ENCODE results near the gene OSBPL6. TPM values are rescaled to one million over a fixed set of nuclear protein-coding genes. Genes with fewer than 3 reads are reported as not detected.

The OSBPL6 gene
- total and polyA plus RNA-seq, 10 of the 15 experiments (the other 5 are each of a cell fraction or from before 2014, with no cell fraction given) = 0.01 to 0.08 (median 0.03) TPM; not detected in 5

DNA sequence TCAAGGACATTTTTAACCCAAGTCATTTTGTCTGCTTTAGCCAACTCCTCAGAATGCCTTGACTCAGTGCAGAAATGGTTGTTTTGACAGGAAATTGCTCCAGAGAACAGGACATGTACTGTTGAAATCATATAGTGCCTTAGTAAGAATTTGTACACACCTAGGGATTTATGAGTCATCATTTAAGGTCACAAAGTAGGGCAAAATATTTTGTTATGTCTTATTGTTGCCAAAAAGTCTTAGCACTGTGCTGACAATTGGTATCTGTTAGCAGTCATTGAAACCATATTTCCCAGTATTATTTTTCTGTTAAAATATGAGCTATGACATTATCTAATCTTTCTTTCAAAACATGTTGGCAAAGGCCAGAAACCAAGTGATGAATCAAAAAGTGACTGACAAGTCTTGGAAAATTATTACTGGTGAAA, 104.5 kb downstream of the OSBPL6 start (continued):
- TF ChIP-seq, protein P1, sequence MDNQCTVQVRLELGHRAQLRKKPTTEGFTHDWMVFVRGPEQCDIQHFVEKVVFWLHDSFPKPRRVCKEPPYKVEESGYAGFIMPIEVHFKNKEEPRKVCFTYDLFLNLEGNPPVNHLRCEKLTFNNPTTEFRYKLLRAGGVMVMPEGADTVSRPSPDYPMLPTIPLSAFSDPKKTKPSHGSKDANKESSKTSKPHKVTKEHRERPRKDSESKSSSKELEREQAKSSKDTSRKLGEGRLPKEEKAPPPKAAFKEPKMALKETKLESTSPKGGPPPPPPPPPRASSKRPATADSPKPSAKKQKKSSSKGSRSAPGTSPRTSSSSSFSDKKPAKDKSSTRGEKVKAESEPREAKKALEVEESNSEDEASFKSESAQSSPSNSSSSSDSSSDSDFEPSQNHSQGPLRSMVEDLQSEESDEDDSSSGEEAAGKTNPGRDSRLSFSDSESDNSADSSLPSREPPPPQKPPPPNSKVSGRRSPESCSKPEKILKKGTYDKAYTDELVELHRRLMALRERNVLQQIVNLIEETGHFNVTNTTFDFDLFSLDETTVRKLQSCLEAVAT (IDR thresholded peaks at IDR 0.05) = no peak
- TF ChIP-seq HDGF (IDR thresholded peaks at IDR 0.05) = no peak

DNA sequence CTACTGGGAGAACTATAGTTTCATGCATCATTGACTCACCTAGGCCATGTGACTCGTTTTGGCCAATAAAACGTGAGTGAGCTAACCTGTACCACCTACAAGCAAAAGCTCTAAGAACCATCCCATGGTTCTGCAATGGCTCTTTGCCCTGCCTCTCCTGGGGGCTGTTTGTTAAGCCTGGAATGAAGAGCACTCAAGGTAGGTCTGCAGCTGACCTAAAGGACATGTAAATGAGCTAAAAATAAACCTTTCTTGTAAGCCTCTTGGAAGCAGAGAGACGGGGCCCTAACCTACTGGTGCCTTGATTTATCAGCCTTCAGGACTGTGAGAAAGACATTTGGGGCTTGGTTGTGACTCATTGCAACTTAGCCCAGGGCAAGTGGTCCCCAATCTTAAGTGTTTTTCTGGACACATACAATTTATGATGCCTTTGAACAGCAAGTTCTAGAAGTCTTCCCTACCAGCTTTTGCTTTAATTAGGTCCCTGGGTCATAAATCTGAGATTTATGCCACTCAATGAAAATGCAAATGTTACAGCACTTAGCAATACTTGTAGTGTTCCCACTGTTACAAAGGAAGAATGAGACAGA, 107.4 kb downstream of the OSBPL6 start:
- 2% methylated on average over 3 of the region's 3 CpGs for WGBS (ENCODE audit: insufficient coverage, insufficient replicate concordance, low lambda C conversion rate, missing lambda C conversion rate)
- no peak for FAIRE-seq
- RAD21 ChIA-PET (ENCODE audit: unreplicated experiment) = no interaction called here
- Histone ChIP-seq H3K4me3 (no peak overlapping the region), H3K4me1 (ENCODE audit: control insufficient read depth, insufficient read depth, low read length) (no peaks in the 10 kb centered on the region), H2AFZ (ENCODE audit: control insufficient read depth, low read depth, low read length) (no peak overlapping the region), H3K79me2 (ENCODE audit: control insufficient read depth, insufficient read depth, low read length) (no peaks in the 10 kb centered on the region), H3K4me2 (ENCODE audit: control insufficient read depth, insufficient read depth) (no peak overlapping the region), H4K20me1 (ENCODE audit: control insufficient read depth, insufficient read depth) (no peaks in the 10 kb centered on the region), H3K27me3 (replicated peaks in 1 of 2; ENCODE audit: control insufficient read depth in 2 of 2, insufficient read depth in 2 of 2, low read length in 1 of 2) (no peaks in the 10 kb centered on the region), H3K27ac (ENCODE audit: control insufficient read depth, insufficient read depth) (no peak overlapping the region), H3K9me3 (replicated peaks; ENCODE audit: control insufficient read depth, insufficient read depth, low read length) (no peaks in the 10 kb centered on the region), H3K36me3 (ENCODE audit: control insufficient read depth in 2 of 2, insufficient read depth in 2 of 2, low read length in 1 of 2) (no peaks in the 10 kb centered on the region), H3K9ac (ENCODE audit: control insufficient read depth, insufficient read depth, low read length) (no peak overlapping the region)
- DNase-seq (ENCODE audit: low read depth, low spot score) = no peak
- POLR2A ChIA-PET = interaction anchor here (0.5 kb wide), 1 partner anchor 954 kb away, joined by 3 read pairs; no protein-coding TSS in a partner anchor
- SMC1A ChIA-PET (ENCODE audit: uncharacterized antibody, unreplicated experiment) = interaction anchor here (0.6 kb wide), 1 partner anchor 45 kb away, joined by 3 read pairs; no protein-coding TSS in a partner anchor
- no peak for TF ChIP-seq TCF7 (IDR thresholded peaks at IDR 0.05; ENCODE audit: borderline replicate concordance)
- TF ChIP-seq NFYB (IDR thresholded peaks at IDR 0.05; ENCODE audit: insufficient read depth, low read depth, low read length) = peak; percentile 54
- CTCF ChIA-PET = interaction anchor here (6.0 kb wide), 1 partner anchor 115 kb away, joined by 73 read pairs; no protein-coding TSS in a partner anchor
- ATAC-seq = no peak
- intact Hi-C loops (cut with micrococcal nuclease; ENCODE audit: unreplicated experiment) (loop anchor here (10.0 kb wide), 1 partner anchor 343 kb away; no protein-coding TSS in a partner anchor), in situ Hi-C loops (cut with MboI) (no loop called here)
- BruUV-seq (replicated peaks) = no TSS peak
